Astrocyte of the cerebellum (primary cell): ENCODE data around the gene MRPL16.

Experiments
- DNase-seq: peaks from one replicate; pipeline ENCODE4 v3.0.0-alpha.2; 2011; ENCODE audit warnings: low read depth
- H3K4me3 ChIP-seq: 2 replicates; pipeline ENCODE4 v1.5.1; 2011; ENCODE audit warnings: mild to moderate bottlenecking, low read depth, low read length, moderate library complexity
- CTCF ChIP-seq: IDR thresholded peaks from 2 replicates; pipeline ENCODE4 v1.5.1; 2012; ENCODE audit warnings: low read length, low read depth, moderate library complexity, mild to moderate bottlenecking; ENCODE audit errors: missing control alignments
- in situ Hi-C: cut with HindIII; loops from 2 replicates; pipeline ENCODE4 v1.10.0; 2017; ENCODE audit warnings: low sequenced_read_pairs

Gene MRPL16

GRCh38 chr11:59812220-59812619 lies 1.6 kb upstream of the MRPL16 start:
- H3K4me3 ChIP-seq = no peak overlapping the region
- in situ Hi-C loops = no loop called here
- no peak for TF ChIP-seq CTCF
- no peak for DNase-seq

- H3K4me3 ChIP-seq = peak overlapping the region; percentile 99
- no peak for TF ChIP-seq CTCF
- no peak for DNase-seq
- in situ Hi-C loops = no loop called here
These were observed 307 bp upstream of the MRPL16 start for GRCh38 chr11:59810911-59811259.

- no peak for DNase-seq
- TF ChIP-seq CTCF = no peak
- no peak overlapping the region for H3K4me3 ChIP-seq
- in situ Hi-C loops = no loop called here
These were observed 3.4 kb downstream of the MRPL16 start for GRCh38 chr11:59807047-59807610.

GRCh38 chr11:59804061-59804460 lies 6.5 kb downstream of the MRPL16 start:
- in situ Hi-C loops = no loop called here
- no peak for TF ChIP-seq CTCF
- H3K4me3 ChIP-seq = no peak overlapping the region
- no peak for DNase-seq

- DNase-seq = peak; percentile 46
- H3K4me3 ChIP-seq = no peak overlapping the region
- peak; percentile 53 for TF ChIP-seq CTCF
- in situ Hi-C loops = no loop called here
These were observed 7.9 kb downstream of the MRPL16 start for GRCh38 chr11:59802639-59803176.

- no peak for DNase-seq
- in situ Hi-C loops = no loop called here
- no peak for TF ChIP-seq CTCF
- H3K4me3 ChIP-seq = no peak overlapping the region
These were observed 8.5 kb downstream of the MRPL16 start for GRCh38 chr11:59801981-59802638.
